ENCODE data around the gene MBD3L1.
A peak's percentile ranks its signal among the peaks of the same experiment; 100 is the strongest.

Gene MBD3L1

DNA sequence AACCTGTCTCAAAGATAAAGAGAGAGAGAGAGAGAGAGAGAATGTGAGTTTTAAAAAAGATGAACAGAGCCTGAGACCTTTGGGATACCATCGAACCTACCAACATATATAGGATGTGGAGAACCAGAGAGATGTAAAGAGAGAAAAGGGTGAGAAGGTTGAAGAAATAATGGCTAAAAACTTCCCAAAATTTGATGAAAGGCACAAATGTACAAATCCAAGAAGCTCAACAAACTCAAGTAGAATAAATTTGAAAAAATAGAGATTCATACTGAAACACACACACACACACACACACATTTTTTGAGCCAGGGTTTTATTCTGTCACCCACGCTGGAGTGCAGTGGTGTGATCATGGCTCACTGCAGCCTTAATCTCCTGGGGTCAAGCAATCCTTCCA lies 16.4 kb upstream of the MBD3L1 start:
- no peak for DNase-seq (ENCODE audit: low read depth)
- no peak overlapping the region for H3K4me3 ChIP-seq (ENCODE audit: low read depth, low read length)
- TF ChIP-seq MAX (IDR thresholded peaks at IDR 0.05; ENCODE audit: low read depth, low read length) (no peak), POLR2A (IDR thresholded peaks at IDR 0.05; ENCODE audit: extremely low read depth, insufficient read length) (no peak), MYC (IDR thresholded peaks at IDR 0.05; ENCODE audit: low read depth, low read length) (no peak)
- TF ChIP-seq, protein P1, sequence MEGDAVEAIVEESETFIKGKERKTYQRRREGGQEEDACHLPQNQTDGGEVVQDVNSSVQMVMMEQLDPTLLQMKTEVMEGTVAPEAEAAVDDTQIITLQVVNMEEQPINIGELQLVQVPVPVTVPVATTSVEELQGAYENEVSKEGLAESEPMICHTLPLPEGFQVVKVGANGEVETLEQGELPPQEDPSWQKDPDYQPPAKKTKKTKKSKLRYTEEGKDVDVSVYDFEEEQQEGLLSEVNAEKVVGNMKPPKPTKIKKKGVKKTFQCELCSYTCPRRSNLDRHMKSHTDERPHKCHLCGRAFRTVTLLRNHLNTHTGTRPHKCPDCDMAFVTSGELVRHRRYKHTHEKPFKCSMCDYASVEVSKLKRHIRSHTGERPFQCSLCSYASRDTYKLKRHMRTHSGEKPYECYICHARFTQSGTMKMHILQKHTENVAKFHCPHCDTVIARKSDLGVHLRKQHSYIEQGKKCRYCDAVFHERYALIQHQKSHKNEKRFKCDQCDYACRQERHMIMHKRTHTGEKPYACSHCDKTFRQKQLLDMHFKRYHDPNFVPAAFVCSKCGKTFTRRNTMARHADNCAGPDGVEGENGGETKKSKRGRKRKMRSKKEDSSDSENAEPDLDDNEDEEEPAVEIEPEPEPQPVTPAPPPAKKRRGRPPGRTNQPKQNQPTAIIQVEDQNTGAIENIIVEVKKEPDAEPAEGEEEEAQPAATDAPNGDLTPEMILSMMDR (IDR thresholded peaks at IDR 0.05; ENCODE audit: low read depth, low read length): no peak

- TF ChIP-seq POLR2A (IDR thresholded peaks at IDR 0.05; ENCODE audit: extremely low read depth, insufficient read length) (no peak), MYC (IDR thresholded peaks at IDR 0.05; ENCODE audit: low read depth, low read length) (no peak)
- TF ChIP-seq, protein P1 (IDR thresholded peaks at IDR 0.05; ENCODE audit: low read depth, low read length): no peak
- H3K4me3 ChIP-seq (ENCODE audit: low read depth, low read length): no peak overlapping the region
- no peak for DNase-seq (ENCODE audit: low read depth)
These were observed 11.9 kb upstream of the MBD3L1 start for GRCh38 chr19:8820234-8820633.

DNA sequence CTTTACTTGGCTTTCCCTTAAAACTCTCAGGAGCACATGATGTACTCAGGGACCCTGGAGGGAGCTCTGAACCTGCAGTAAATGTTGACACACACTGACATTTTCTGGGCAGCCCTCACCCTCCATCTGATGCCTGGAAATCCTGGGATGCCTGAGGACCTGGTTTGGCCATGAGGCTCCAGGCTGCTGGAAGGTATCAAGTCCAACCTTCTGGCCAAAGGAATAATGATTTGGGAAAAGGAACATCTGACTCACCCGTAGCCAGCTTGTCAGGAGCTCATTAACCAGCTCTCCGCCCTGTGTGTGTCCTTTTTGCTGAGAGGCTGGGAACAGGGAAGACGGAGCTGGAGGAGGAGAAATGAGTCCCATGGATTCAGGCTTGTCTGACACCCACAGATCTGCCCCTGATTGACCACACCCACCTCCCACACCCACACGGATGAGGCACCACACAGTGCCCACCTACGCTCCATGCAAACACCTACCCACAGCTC lies 10.4 kb upstream of the MBD3L1 start:
- TF ChIP-seq, protein P1 (IDR thresholded peaks at IDR 0.05; ENCODE audit: low read depth, low read length): no peak
- TF ChIP-seq MYC (IDR thresholded peaks at IDR 0.05; ENCODE audit: low read depth, low read length) (no peak), MAX (IDR thresholded peaks at IDR 0.05; ENCODE audit: low read depth, low read length) (no peak), POLR2A (IDR thresholded peaks at IDR 0.05; ENCODE audit: extremely low read depth, insufficient read length) (no peak)
- DNase-seq (ENCODE audit: low read depth): no peak
- no peak overlapping the region for H3K4me3 ChIP-seq (ENCODE audit: low read depth, low read length)

- TF ChIP-seq, protein P1 (IDR thresholded peaks at IDR 0.05; ENCODE audit: low read depth, low read length): peak; percentile 35
- no peak for TF ChIP-seq MYC (IDR thresholded peaks at IDR 0.05; ENCODE audit: low read depth, low read length)
- TF ChIP-seq POLR2A (IDR thresholded peaks at IDR 0.05; ENCODE audit: extremely low read depth, insufficient read length): no peak
- peak; percentile 38 for DNase-seq (ENCODE audit: low read depth)
- no peak overlapping the region for H3K4me3 ChIP-seq (ENCODE audit: low read depth, low read length)
These were observed 5.8 kb upstream of the MBD3L1 start for GRCh38 chr19:8826371-8826770.

DNA sequence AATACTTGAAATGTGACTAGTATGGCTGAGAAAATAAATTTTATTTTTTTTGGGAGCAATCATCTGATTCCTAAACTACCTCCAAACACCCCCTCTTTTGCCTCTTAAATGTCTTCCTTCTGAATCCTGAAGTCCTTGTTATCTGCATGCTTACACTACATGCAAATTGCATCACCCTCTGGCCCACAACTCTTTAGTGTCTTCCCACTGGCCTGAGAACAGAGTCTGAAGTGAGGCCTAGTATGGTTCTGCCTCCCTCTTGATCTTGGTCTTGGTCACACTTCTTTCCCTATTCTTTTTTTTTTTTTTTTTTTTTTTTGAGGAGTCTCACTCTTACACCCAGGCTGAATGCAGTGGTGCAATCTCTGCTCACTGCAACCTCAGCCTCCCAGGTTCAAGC lies 4.9 kb upstream of the MBD3L1 start:
- DNase-seq (ENCODE audit: low read depth): no peak
- TF ChIP-seq, protein P1 (IDR thresholded peaks at IDR 0.05; ENCODE audit: low read depth, low read length): no peak
- no peak for TF ChIP-seq MAX (IDR thresholded peaks at IDR 0.05; ENCODE audit: low read depth, low read length)
- no peak for TF ChIP-seq POLR2A (IDR thresholded peaks at IDR 0.05; ENCODE audit: extremely low read depth, insufficient read length)
- no peak for TF ChIP-seq MYC (IDR thresholded peaks at IDR 0.05; ENCODE audit: low read depth, low read length)
- no peak overlapping the region for H3K4me3 ChIP-seq (ENCODE audit: low read depth, low read length)

DNA sequence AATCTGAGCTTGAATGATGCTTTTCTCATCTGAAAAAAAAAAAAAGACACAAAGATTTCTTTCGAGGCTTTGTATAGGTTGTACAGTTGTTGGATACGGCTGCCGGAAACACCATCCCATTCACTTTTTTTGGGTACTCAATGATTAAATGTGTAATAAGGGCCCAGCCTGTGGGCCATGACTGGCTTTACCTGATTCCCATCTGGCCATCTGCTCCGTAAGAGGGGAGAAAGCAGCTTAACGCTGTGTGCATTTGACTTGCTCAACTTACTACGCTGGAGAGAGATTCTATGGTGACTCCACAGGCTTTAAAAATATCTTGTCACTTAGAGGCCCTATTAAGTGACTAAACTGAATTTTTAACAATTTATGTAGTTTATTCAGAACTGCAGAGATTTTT lies 804 bp upstream of the MBD3L1 start:
- no peak for TF ChIP-seq POLR2A (IDR thresholded peaks at IDR 0.05; ENCODE audit: extremely low read depth, insufficient read length)
- no peak for TF ChIP-seq MYC (IDR thresholded peaks at IDR 0.05; ENCODE audit: low read depth, low read length)
- no peak for TF ChIP-seq MAX (IDR thresholded peaks at IDR 0.05; ENCODE audit: low read depth, low read length)
- TF ChIP-seq, protein P1 (IDR thresholded peaks at IDR 0.05; ENCODE audit: low read depth, low read length): no peak
- H3K4me3 ChIP-seq (ENCODE audit: low read depth, low read length): peak overlapping the region; percentile 65
- no peak for DNase-seq (ENCODE audit: low read depth)

Data from NB4 (cell line).